ENCODE results near the gene ADH4. TPM values are rescaled to one million over a fixed set of nuclear protein-coding genes. Genes with fewer than 3 reads are reported as not detected.

Gene ADH4
- total RNA-seq, 1 experiment from 2014 or later = not detected

- no peak for TF ChIP-seq EZH2 (IDR thresholded peaks at IDR 0.05; ENCODE audit: borderline replicate concordance, low read depth, low read length, poor library complexity, severe bottlenecking)
- TF ChIP-seq, protein P1, sequence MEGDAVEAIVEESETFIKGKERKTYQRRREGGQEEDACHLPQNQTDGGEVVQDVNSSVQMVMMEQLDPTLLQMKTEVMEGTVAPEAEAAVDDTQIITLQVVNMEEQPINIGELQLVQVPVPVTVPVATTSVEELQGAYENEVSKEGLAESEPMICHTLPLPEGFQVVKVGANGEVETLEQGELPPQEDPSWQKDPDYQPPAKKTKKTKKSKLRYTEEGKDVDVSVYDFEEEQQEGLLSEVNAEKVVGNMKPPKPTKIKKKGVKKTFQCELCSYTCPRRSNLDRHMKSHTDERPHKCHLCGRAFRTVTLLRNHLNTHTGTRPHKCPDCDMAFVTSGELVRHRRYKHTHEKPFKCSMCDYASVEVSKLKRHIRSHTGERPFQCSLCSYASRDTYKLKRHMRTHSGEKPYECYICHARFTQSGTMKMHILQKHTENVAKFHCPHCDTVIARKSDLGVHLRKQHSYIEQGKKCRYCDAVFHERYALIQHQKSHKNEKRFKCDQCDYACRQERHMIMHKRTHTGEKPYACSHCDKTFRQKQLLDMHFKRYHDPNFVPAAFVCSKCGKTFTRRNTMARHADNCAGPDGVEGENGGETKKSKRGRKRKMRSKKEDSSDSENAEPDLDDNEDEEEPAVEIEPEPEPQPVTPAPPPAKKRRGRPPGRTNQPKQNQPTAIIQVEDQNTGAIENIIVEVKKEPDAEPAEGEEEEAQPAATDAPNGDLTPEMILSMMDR (conservative IDR thresholded peaks at IDR 0.05; ENCODE audit: low read depth, low read length) = no peak
- intact Hi-C loops (cut with micrococcal nuclease; ENCODE audit: unreplicated experiment) = no loop called here
- Histone ChIP-seq H3K9me3 (ENCODE audit: low read depth, low read length, poor library complexity, severe bottlenecking) (no peaks in the 10 kb centered on the region), H3K4me3 (ENCODE audit: low read depth, low read length, poor library complexity, severe bottlenecking) (no peak overlapping the region), H3K4me1 (ENCODE audit: insufficient read depth, low read length, poor library complexity, severe bottlenecking) (no peaks in the 10 kb centered on the region), H3K36me3 (ENCODE audit: insufficient read depth, low read length, poor library complexity, severe bottlenecking) (peaks cover 95% of the 10 kb centered on the region), H3K27ac (ENCODE audit: low read depth, low read length, poor library complexity, severe bottlenecking) (no peak overlapping the region), H3K27me3 (replicated peaks; ENCODE audit: insufficient read depth, low read depth, low read length, poor library complexity) (no peaks in the 10 kb centered on the region)
- no peak for DNase-seq (ENCODE audit: low spot score)
- no TSS peak for BruUV-seq (replicated peaks)
- ChIA-PET POLR2A (ENCODE audit: low non-redundant PET) (no interaction called here), CTCF (no interaction called here)
These were observed 66.9 kb downstream of the ADH4 start for GRCh38 chr4:99077177-99077576.

DNA sequence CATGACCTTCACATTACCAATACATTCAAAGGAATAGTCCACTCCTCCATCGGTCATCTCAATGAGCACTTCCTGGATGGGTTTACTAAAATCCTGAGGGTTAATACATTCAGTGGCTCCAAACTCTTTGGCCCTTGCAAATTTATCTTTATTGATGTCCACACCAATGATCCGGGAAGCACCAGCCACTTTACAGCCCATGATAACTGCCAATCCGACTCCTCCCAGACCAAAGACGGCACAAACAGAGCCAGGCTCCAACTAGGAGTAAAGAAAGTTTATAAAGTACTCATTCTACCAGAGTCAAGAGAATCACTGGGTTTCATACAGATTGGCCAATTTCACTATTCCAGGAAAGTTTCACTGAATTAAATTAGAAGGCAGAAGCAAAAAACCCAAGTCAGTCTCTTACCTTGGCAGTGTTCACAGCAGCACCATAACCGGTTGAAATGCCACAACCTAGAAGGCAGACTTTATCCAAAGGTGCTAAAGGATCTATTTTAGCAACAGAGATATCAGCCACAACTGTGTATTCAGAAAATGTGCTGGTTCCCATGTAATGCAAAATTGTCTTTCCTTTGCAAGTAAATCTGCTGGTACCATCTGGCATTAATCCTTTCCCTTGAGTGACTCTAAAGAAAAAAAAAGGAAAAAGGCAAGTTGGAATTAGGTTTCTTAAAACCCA lies 67.7 kb downstream of the ADH4 start:
- H3K36me3 ChIP-seq (ENCODE audit: insufficient read depth, low read length, poor library complexity, severe bottlenecking) = peaks cover 95% of the 10 kb centered on the region
- H3K9me3 ChIP-seq (ENCODE audit: low read depth, low read length, poor library complexity, severe bottlenecking) = no peaks in the 10 kb centered on the region
- BruUV-seq (replicated peaks) = no TSS peak
- intact Hi-C loops (cut with micrococcal nuclease; ENCODE audit: unreplicated experiment) = no loop called here
- H3K4me1 ChIP-seq (ENCODE audit: insufficient read depth, low read length, poor library complexity, severe bottlenecking) = no peaks in the 10 kb centered on the region
- no peak for DNase-seq (ENCODE audit: low spot score)
- no peak for TF ChIP-seq EZH2 (IDR thresholded peaks at IDR 0.05; ENCODE audit: borderline replicate concordance, low read depth, low read length, poor library complexity, severe bottlenecking)
- TF ChIP-seq, protein P1 (conservative IDR thresholded peaks at IDR 0.05; ENCODE audit: low read depth, low read length) = no peak
- no peak overlapping the region for H3K4me3 ChIP-seq (ENCODE audit: low read depth, low read length, poor library complexity, severe bottlenecking)
- no peak overlapping the region for H3K27ac ChIP-seq (ENCODE audit: low read depth, low read length, poor library complexity, severe bottlenecking)
- H3K27me3 ChIP-seq (replicated peaks; ENCODE audit: insufficient read depth, low read depth, low read length, poor library complexity) = no peaks in the 10 kb centered on the region
- CTCF ChIA-PET = no interaction called here
- POLR2A ChIA-PET (ENCODE audit: low non-redundant PET) = no interaction called here

GRCh38 chr4:99074816-99075215 lies 69.3 kb downstream of the ADH4 start:
- POLR2A ChIA-PET (ENCODE audit: low non-redundant PET) = interaction anchor here (0.6 kb wide), 1 partner anchor 20 kb away, joined by 3 read pairs; no protein-coding TSS in a partner anchor
- BruUV-seq (replicated peaks) = no TSS peak
- TF ChIP-seq, protein P1 (conservative IDR thresholded peaks at IDR 0.05; ENCODE audit: low read depth, low read length) = no peak
- no peak for TF ChIP-seq EZH2 (IDR thresholded peaks at IDR 0.05; ENCODE audit: borderline replicate concordance, low read depth, low read length, poor library complexity, severe bottlenecking)
- Histone ChIP-seq H3K36me3 (ENCODE audit: insufficient read depth, low read length, poor library complexity, severe bottlenecking) (peaks cover 91% of the 10 kb centered on the region), H3K4me1 (ENCODE audit: insufficient read depth, low read length, poor library complexity, severe bottlenecking) (no peaks in the 10 kb centered on the region), H3K27ac (ENCODE audit: low read depth, low read length, poor library complexity, severe bottlenecking) (no peak overlapping the region), H3K4me3 (ENCODE audit: low read depth, low read length, poor library complexity, severe bottlenecking) (no peak overlapping the region), H3K9me3 (ENCODE audit: low read depth, low read length, poor library complexity, severe bottlenecking) (no peaks in the 10 kb centered on the region), H3K27me3 (replicated peaks; ENCODE audit: insufficient read depth, low read depth, low read length, poor library complexity) (no peaks in the 10 kb centered on the region)
- DNase-seq (ENCODE audit: low spot score) = no peak
- intact Hi-C loops (cut with micrococcal nuclease; ENCODE audit: unreplicated experiment) = no loop called here
- CTCF ChIA-PET = interaction anchor here (0.6 kb wide), 1 partner anchor 19 kb away, joined by 4 read pairs; no protein-coding TSS in a partner anchor

Other genes starting within 250 kb of the ADH4 start
- gene EIF4E, start 215.2 kb downstream of the ADH4 start, total RNA-seq (2021) = 154 and 179 TPM in 2 replicates
- 72.2 and 81.3 TPM in 2 replicates for gene METAP1, start 148.6 kb downstream of the ADH4 start, total RNA-seq (2021)
- 220 and 223 TPM in 2 replicates for gene ADH5, start 55.5 kb downstream of the ADH4 start, total RNA-seq (2021)
- not detected in 2 replicates for gene ADH6, start 74.9 kb upstream of the ADH4 start, total RNA-seq (2021)
- gene ADH1A, start 146.7 kb upstream of the ADH4 start, total RNA-seq (2021) = not detected in 2 replicates
- gene ADH1B, start 177.1 kb upstream of the ADH4 start, total RNA-seq (2021) = not detected in 2 replicates
- gene ADH1C, start 208.4 kb upstream of the ADH4 start, total RNA-seq (2021) = not detected in 2 replicates

Data from A673 (cell line).